H7 (cell line): Measurements from ENCODE around the gene BICDL1. TPM values are rescaled to one million over a fixed set of nuclear protein-coding genes. Genes with fewer than 3 reads are reported as not detected.
"Not testable (repeated sequence)": the region's sequence is repeated elsewhere in the genome, so short reads cannot be mapped to it uniquely, and the experiment has no call there.

ENCODE experiments used
- DNase-seq: peaks from one replicate; pipeline ENCODE4 v3.0.0; 2012
- H3K27me3 ChIP-seq: 2 replicates; pipeline ENCODE4 v1.6.0; 2011; ENCODE audit warnings: mild to moderate bottlenecking, low read length; ENCODE audit not compliant: control insufficient read depth, insufficient read depth
- H3K36me3 ChIP-seq: replicated peaks from 2 replicates; pipeline ENCODE4 v1.5.1; 2011; ENCODE audit warnings: low read length; ENCODE audit not compliant: control insufficient read depth, insufficient read depth
- H3K4me3 ChIP-seq: 2 replicates; pipeline ENCODE4 v1.5.1; 2011; ENCODE audit warnings: low read depth, mild to moderate bottlenecking, control low read depth, low read length, moderate library complexity; ENCODE audit not compliant: insufficient read depth
- total RNA-seq: library from RNA; depleted of rRNA; stranded (reverse); fragments of >200 nt; shearing (Covaris generic); gene quantifications from 2 replicates; pipeline ENCODE4 v1.2.3, GENCODE V29; 2014; rRNA removed

BICDL1 gene, protein sequence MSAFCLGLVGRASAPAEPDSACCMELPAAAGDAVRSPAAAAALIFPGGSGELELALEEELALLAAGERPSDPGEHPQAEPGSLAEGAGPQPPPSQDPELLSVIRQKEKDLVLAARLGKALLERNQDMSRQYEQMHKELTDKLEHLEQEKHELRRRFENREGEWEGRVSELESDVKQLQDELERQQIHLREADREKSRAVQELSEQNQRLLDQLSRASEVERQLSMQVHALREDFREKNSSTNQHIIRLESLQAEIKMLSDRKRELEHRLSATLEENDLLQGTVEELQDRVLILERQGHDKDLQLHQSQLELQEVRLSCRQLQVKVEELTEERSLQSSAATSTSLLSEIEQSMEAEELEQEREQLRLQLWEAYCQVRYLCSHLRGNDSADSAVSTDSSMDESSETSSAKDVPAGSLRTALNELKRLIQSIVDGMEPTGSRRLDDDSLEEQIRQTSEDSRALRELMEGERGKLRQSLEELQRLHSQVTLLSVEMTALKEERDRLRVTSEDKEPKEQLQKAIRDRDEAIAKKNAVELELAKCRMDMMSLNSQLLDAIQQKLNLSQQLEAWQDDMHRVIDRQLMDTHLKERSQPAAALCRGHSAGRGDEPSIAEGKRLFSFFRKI
- 12.3 and 15.7 TPM in 2 replicates for total RNA-seq

DNA sequence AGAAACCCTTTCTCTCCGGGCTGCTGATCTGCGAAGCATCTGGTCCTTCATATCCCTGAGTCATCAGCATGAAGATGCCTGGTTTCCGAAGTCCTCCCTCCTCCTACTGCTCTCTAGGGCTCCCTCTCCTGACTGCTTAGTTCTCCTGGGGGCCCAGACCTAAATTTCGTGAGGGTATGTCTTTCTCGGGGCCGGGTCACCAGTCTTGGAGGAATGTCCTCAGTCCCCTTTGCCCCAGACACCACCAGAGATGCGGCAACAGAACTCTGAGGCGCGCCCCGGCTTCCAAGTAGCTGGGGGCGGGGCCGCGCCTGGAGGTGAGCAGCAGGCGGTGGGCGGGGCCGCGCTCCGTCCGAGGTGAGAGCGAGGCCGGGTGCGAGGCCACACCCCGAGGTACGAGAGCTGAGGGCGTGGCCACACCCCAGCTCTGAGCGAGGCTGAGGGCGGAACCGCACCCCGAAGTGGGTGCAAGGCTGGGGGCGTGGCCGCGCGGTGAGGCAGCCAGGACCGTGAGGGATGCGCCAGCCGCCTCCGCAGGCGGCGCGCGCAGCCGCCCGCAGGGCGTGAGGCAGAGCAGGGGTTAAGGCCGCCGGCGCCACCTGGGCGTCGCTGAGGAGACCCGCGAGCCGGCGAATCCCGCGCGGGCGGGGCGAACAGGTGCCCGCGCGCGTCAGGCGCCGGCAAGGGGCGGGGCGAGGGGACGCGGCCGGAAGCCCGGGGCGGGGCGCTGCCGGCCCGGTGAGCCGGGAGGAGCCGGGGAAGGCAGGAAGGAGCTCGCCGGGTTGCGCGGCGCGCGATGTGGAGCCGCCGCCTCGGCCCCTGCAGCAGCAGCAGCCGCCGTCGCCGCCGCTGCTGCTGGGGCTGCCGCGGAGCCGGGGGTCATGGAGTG is at the start of gene BICDL1:
TSS of gene BICDL1 (plus strand) at position 765 of the 889 bp plus-strand sequence. CDS start 633 bp downstream, outside the sequence.
- DNase-seq: peak; percentile 98
- Histone ChIP-seq H3K4me3 (peak within 1 kb of the TSS; percentile 71), H3K36me3 (no peaks in the 10 kb centered on the region), H3K27me3 (no peaks in the 10 kb centered on the region; the same call in 1 of the 2 replicates)

GRCh38 chr12:119940897-119941296 is 48.1 kb upstream of the BICDL1 start:
- no peak overlapping the region for H3K4me3 ChIP-seq
- H3K27me3 ChIP-seq: no peaks in the 10 kb centered on the region
- no peaks in the 10 kb centered on the region for H3K36me3 ChIP-seq
- DNase-seq: no peak

- H3K27me3 ChIP-seq: no peaks in the 10 kb centered on the region
- H3K4me3 ChIP-seq: no peak overlapping the region
- no peaks in the 10 kb centered on the region for H3K36me3 ChIP-seq
- DNase-seq: no peak
Measured at GRCh38 chr12:119942386-119942785, 46.6 kb upstream of the BICDL1 start.

GRCh38 chr12:119946213-119946612 is 42.8 kb upstream of the BICDL1 start:
- Histone ChIP-seq H3K4me3 (no peak overlapping the region), H3K27me3 (no peaks in the 10 kb centered on the region), H3K36me3 (no peaks in the 10 kb centered on the region)
- no peak for DNase-seq

GRCh38 chr12:119949145-119949544 is 39.9 kb upstream of the BICDL1 start:
- Histone ChIP-seq H3K36me3 (no peaks in the 10 kb centered on the region), H3K4me3 (no peak overlapping the region), H3K27me3 (no peaks in the 10 kb centered on the region)
- no peak for DNase-seq

- no peak for DNase-seq
Measured at GRCh38 chr12:119949594-119949993, 39.4 kb upstream of the BICDL1 start.

DNA sequence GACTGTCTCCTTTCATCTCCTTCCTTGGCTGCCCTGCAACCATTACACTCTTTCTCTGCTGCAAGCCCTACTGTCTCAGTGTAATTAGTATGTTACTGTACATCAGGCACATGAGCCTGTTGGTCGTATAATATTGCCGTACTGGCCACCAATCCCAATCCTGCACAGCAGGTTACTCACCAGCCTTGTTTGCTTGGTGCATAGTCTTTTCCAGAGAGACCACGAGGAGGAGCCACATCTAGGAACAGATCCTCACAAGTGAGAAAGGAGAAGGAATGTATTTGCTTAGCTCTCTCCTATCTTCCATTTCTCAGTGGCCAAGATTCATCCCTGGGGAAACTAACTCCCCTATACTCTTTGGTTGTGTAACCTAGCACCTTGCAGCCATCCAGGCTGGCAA is 33.0 kb upstream of the BICDL1 start:
- DNase-seq: no peak
- no peak overlapping the region for H3K4me3 ChIP-seq
- H3K36me3 ChIP-seq: no peaks in the 10 kb centered on the region
- no peaks in the 10 kb centered on the region for H3K27me3 ChIP-seq

More at GRCh38 chr12:119949594-119949993, 39.4 kb upstream of the BICDL1 start:
- no peaks in the 10 kb centered on the region for H3K27me3 ChIP-seq
- no peaks in the 10 kb centered on the region for H3K36me3 ChIP-seq
- H3K4me3 ChIP-seq: no peak overlapping the region

- H3K36me3 ChIP-seq: no peaks in the 10 kb centered on the region
- no peak for DNase-seq
Measured at GRCh38 chr12:119957135-119957534, 31.9 kb upstream of the BICDL1 start.

DNA sequence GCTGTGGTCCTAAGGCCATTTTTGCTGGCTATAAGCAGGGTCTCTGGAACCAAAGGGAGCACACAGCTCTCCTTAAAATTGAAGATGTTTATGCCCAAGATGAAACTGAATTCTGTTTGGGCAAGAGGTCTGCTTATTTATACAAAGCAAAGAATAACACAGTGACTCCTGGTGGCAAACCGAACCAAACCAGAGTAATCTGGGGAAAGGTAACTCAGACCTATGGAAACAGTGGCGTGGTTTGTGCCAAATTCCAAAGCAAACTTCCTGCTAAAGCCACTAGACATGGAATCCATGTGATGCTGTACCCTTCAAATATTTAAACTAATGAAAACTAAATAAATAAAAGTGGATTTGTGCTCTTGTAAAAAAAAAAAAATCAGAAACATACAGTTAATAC is 29.6 kb upstream of the BICDL1 start:
- no peak for DNase-seq
- no peaks in the 10 kb centered on the region for H3K36me3 ChIP-seq

More at GRCh38 chr12:119957135-119957534, 31.9 kb upstream of the BICDL1 start:
- Histone ChIP-seq H3K27me3 (no peaks in the 10 kb centered on the region), H3K4me3 (no peak overlapping the region)

GRCh38 chr12:119964123-119964522 is 24.9 kb upstream of the BICDL1 start:
- no peak overlapping the region for H3K4me3 ChIP-seq
- H3K27me3 ChIP-seq: no peaks in the 10 kb centered on the region
- no peaks in the 10 kb centered on the region for H3K36me3 ChIP-seq
- DNase-seq: no peak

More for the DNA sequence above, 29.6 kb upstream of the BICDL1 start:
- Histone ChIP-seq H3K4me3 (no peak overlapping the region), H3K27me3 (no peaks in the 10 kb centered on the region)

DNA sequence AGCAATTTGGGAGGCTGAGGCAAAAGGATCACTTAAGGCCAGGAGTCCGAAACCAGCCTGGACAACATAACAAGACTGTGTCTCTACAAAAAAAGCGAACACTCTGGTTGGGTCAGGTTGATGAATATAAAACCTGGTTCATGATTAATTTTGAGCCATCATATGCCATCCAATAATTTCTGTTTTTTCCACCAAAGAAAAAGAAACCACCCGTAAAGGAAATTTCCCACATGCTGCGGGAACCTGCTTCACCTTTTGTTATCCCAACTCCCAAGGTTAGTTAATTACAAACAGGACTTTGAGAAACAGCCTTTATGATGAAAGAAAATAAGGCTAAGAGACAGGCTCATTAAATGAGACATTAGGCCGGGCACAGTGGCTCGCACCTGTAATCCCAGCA is 24.1 kb upstream of the BICDL1 start:
- no peak for DNase-seq
- H3K4me3 ChIP-seq: no peak overlapping the region

GRCh38 chr12:119980242-119980641 is 8.8 kb upstream of the BICDL1 start:
- Histone ChIP-seq H3K4me3 (no peak overlapping the region), H3K27me3 (no peaks in the 10 kb centered on the region; the same call in 1 of the 2 replicates)
- no peak for DNase-seq

More for the DNA sequence above, 24.1 kb upstream of the BICDL1 start:
- Histone ChIP-seq H3K36me3 (no peaks in the 10 kb centered on the region), H3K27me3 (no peaks in the 10 kb centered on the region)

DNA sequence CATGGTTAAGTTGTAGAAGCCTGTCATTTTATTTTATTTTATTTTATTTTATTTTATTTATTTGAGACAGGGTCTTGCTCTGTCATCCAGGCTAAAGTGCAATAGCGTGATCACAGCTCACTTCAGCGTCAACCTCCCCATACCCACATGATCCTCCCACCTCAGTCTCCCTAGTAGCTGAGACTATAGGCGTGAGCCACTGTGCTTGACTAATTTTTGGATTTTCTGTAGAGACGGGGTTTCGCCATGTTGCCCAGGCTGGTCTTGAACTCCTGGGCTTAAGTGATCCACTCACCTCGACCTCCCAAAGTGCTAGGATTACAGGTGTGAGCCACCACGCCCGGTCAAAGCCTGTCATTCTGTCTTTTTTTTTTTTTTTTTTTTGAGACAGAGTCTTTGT is 8.3 kb upstream of the BICDL1 start:
- DNase-seq, H3K27me3 ChIP-seq, H3K36me3 ChIP-seq, H3K4me3 ChIP-seq: not testable (repeated sequence)

More at GRCh38 chr12:119980242-119980641, 8.8 kb upstream of the BICDL1 start:
- H3K36me3 ChIP-seq: no peaks in the 10 kb centered on the region

- no peak for DNase-seq
- H3K4me3 ChIP-seq: peak overlapping the region; percentile 71
- H3K36me3 ChIP-seq: no peaks in the 10 kb centered on the region
- H3K27me3 ChIP-seq: no peaks in the 10 kb centered on the region; the same call in 1 of the 2 replicates
Measured at GRCh38 chr12:119989361-119989730, 310 bp downstream of the BICDL1 start.
